ENCODE data around the gene USP1.
A peak's percentile ranks its signal among the peaks of the same experiment; 100 is the strongest.

Gene USP1

GRCh38 chr1:62426794-62427193, 10.1 kb upstream of the USP1 start:
- DNase-seq, result no peak

- DNase-seq, result no peak
Observed at GRCh38 chr1:62428351-62428750, 8.5 kb upstream of the USP1 start.

DNA sequence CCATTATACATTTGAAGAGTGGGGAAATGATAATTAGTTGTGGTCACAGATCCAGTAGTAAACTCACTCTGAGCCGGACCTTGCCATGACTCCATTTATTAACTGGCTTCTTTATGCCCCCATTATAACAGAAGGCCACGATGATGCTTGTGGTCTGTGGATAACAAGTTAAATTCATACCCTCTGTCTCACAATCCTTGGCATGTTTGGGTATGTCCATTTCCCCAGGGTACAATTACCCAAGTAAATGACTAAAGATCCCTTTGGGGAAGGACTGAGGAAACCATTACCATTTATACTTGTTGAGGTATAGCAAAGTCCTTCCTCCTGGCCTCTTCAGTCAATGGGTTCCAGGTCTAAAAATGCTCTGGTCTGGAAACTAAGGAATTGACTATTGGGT, 7.3 kb upstream of the USP1 start:
- DNase-seq, result no peak

DNA sequence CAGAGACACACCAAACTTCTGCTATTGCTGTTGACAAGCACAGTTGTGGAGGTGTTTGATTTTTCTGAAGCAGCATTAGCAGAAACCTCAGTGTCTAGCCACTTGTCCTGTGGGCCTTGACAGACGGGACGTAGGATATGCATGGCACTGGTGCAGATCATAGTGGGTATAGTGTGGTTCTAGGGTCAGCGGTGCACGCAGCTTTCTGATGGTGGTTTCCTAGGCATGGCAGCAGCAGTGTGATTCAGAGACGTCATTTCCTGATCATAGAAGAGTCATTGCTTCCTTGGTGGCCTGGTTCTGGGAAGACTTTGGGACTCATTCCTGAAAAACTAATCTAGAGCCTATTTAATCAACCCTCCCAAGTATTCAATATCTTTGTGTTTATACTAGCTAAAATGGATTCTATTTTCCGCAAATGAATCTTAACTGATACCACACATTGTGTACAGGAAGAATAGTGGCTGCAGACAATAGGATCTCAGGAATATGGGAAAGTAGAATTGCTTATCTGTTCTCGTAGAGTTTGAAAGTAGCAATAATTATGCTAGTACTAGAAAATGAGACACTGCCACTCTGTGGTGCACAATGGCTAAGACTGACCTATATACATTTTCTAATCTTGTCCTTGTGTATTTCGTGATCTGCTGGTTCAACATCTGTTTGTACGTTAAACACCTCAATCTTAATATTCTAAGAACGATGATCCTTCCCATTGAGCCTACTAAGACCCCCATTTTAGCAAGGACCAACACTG, 2.8 kb upstream of the USP1 start:
- DNase-seq, result no peak

DNA sequence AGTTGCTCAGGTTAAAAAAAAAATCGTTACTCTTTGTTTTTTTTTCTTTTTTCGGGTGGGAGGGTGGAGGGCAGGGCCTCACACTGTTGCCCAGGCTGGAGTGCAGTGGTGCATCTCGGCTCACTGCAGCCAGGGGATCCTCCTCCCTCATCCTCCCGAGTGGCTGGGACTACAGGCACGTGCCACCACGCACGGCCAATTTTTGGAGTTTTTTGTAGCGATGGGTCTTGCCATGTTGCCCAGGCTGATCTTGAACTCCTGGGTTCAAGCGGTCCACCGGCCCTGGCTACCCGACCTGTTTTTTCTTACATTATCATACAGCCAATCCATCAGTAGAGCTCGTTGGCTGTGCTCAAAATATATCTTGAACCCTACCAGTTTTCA, 2.2 kb upstream of the USP1 start:
- no peak for DNase-seq

- DNase-seq, result no peak
Observed at GRCh38 chr1:62435231-62436038, 1.4 kb upstream of the USP1 start.

DNA sequence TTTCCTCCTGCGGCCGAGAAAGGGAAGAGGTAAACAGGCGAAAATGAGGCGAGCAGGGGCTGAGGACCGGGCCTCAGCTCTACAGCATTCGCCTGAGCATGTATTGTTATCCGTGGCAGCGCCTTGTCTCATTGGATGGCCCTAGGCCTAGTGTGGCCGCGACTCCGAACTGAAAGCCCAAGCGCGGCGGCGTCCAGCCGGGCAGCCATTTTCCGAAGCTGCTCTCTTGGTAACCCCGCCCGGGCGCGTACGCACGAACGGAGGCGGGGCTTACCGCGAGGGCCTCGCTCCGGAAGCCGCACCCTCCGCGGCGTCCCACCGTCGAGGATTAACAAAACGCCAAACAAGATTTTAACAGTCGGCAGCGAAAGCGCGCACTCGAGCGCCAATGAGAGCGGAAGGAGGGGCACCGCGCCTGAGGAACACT, 797 bp upstream of the USP1 start:
- peak; percentile 94 for DNase-seq

GRCh38 chr1:62437273-62437940, 558 bp downstream of the USP1 start:
- peak; percentile 38 for DNase-seq

DNA sequence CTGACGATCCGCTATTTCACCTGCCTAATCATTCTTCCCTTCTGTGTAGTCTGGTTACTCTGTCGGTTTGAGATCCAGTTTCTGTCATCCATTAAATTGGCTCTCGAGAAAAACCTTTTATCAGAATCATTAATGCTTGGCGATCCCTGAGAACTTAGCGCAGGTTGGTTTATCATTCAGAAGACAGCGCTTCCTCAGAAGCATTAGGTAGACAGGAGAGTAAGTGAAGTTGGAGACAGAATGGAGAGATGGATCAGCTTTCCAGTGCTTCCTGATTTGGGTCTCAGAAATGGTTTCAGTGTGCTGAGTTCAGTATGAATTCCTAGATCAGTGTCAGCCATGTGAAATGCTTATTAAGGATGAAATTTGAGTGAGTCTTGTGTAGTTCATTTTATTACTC, 1.3 kb downstream of the USP1 start:
- no peak for DNase-seq

GRCh38 chr1:62439652-62440371, 3.0 kb downstream of the USP1 start:
- DNase-seq, result no peak

GRCh38 chr1:62444701-62445100, 7.9 kb downstream of the USP1 start:
- DNase-seq, result no peak

GRCh38 chr1:62448221-62448933, 11.5 kb downstream of the USP1 start:
- DNase-seq, result no peak

DNA sequence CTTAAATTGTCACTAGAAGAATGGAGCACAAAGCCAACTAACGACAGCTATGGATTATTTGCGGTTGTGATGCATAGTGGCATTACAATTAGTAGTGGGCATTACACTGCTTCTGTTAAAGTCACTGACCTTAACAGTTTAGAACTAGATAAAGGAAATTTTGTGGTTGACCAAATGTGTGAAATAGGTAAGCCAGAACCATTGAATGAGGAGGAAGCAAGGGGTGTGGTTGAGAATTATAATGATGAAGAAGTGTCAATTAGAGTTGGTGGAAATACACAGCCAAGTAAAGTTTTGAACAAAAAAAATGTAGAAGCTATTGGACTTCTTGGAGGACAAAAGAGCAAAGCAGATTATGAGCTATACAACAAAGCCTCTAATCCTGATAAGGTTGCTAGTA, 13.5 kb downstream of the USP1 start:
- DNase-seq, result no peak

DNA sequence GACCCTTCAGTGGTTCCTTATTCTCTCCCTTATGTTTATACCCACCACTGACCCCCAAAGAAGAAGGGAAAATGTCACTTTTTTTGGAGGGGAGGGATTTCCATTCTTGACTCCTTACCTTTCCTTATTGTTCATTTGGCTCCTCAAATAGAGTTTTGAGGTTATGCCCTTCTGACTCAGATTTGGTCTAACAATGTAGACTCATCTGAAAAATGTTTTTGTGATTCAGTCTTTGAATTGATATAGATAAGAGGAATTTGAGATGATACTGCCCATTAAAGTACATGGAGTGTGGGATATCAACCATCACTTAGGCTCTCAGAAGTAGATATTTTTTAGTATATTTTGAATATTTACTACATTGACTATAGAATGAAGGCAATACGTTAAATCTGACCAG, 16.1 kb downstream of the USP1 start:
- no peak for DNase-seq

DNA sequence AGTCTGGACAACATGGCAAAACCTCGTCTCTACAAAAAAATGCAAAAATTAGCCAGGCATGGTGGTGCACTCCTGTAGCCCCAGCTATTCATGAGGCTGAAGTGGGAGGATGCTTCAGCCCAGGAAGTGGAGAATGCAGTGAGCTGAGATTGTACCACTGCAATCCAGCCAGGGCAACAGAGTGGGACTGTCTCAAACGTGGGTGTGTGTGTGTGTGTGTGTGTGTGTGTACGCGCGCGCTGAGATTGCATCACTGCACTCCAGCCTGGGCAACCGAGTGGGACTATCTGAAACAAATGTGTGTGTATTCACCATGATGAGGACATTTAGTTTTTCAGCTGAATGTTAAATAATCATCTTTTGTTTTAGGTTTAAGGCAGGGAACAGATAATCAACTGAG, 21.1 kb downstream of the USP1 start:
- no peak for DNase-seq

- no peak for DNase-seq
Observed at GRCh38 chr1:62462370-62462769, 25.5 kb downstream of the USP1 start.

- no peak for DNase-seq
Observed at GRCh38 chr1:62467092-62467491, 30.2 kb downstream of the USP1 start.

DNA sequence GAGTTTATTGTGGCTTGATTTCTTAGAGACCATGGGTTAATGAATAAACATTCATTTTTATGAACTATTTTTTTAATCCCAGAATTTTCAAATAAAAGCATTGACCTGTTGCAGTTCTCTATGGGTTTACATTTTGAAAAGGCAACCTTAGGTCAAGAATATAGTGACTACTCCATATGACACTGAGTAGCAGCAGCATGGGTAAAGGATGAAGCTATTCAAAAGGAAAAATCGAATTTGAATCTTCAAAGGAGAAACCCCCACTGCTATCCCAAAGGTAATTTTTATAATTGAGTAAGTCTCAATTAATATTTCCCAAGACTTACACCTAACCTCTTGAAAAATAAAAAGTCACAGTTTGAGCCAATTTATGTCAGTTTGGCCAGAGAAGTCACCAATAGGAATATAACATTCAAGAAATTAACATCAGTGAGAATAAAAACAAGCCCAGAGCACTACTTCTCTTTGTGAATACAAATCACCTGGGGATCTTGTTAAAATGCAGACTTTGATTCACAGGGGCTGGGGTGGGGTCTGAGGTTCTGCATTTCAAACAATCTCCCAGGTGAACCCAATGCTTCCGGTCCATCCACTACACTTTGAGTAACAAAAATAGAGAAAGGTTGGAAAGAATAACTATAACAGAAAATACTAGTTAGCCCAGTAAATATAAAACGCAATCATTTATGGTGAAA, 39.8 kb downstream of the USP1 start:
- no peak for DNase-seq

GRCh38 chr1:62481681-62482080, 44.8 kb downstream of the USP1 start:
- DNase-seq, result no peak

GRCh38 chr1:62484824-62485468, 48.1 kb downstream of the USP1 start:
- DNase-seq, result no peak

GRCh38 chr1:62487956-62488355, 51.1 kb downstream of the USP1 start:
- DNase-seq, result no peak

Data from stimulated activated CD4-positive, alpha-beta T cell treated with anti-CD3 and anti-CD28 coated beads, Interleukin-4, amount 100 ng/mL, for 1 hour (primary cell).